Activated CD4-positive, CD25-positive, alpha-beta regulatory T cell (primary cell): ENCODE measurements around the gene FAM151A.

Source experiments
- DNase-seq, 4 experiments: peaks; one replicate each; lab custom pipeline; 2025; lab: John Stamatoyannopoulos, UW

The FAM151A gene

GRCh38 chr1:54579337-54579781, 44.0 kb downstream of the FAM151A start:
- DNase-seq: no peak

DNA sequence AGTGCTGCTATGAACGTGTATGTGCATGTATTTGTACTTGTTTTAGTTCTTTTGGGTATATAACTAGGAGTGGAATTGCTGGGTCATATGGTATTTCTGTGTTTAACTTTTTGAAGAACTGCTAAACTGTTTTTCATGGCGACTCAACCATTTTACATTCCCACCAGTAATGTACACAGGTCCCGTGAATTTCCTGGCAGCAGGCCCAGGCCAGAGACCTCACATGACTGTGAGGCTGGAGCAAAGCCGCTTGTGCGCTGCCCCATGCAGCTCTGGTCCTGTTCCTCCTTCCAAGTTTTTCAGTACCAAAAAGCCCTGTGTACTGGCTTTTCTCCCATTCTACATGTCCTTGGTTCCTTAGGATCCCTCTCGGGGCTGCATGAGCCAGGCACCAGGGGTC, 45.7 kb downstream of the FAM151A start:
- DNase-seq: no peak

GRCh38 chr1:54575605-54576290, 47.6 kb downstream of the FAM151A start:
- DNase-seq: no peak

DNA sequence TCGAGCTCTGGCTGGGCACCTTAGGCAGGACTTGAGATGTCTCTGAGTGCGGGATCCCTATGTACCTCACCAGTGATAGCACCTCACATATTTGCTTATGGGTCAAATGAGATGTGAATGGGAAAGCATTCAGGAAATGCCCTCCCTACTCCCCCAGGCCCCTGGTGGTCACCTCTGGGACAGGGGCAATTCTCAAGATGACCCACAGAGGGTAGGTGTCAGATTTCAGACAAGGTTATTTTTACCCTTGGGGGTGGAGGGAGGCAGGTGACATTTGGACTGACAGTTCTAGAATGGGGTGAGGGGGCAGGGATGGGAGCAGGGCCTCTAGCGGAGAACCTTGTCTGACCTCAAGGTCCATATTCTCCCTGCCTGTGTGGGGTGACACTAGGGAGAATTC, 48.2 kb downstream of the FAM151A start:
- no peak for DNase-seq

GRCh38 chr1:54574158-54574778, 49.1 kb downstream of the FAM151A start:
- DNase-seq: no peak

DNA sequence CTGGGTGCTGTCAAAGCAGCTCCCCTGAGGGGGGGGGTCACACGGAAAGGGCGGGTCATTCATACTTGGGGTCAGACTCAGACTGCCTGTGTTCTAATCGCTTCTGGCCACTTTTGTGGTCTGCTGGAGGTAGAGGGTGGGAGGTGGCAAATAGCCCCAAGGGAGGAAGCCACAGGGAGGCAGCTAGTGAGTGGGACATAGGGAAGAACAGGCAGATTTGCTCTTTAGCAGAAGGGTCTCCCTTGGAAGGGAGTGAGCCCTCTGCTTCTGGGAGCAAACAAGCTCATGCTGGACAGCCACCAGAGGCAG, 50.8 kb downstream of the FAM151A start:
- DNase-seq: no peak

- DNase-seq: no peak
Measured at GRCh38 chr1:54571803-54572541, 51.4 kb downstream of the FAM151A start.

GRCh38 chr1:54571326-54571725, 52.0 kb downstream of the FAM151A start:
- no peak for DNase-seq

DNA sequence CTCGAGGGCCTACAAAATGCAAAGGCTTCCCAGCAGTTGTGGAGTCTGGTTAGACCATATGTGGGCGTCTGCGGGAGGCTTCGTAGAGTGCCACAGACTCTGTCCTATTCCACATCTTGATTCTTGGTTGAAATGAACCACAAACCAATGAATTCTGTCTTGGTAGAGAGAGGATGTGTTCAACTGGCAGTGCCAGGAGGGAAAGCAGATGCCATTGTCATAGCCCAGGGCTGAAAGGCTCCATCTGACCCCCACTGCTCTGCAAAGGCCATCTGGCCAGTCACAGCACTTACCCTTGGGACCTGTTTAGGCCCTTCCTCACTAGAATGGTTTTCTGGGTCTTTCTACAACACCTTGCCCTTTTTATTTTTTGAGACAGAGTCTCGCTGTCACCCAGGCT, 53.2 kb downstream of the FAM151A start:
- no peak for DNase-seq

- DNase-seq: no peak
Measured at GRCh38 chr1:54569339-54569738, 54.0 kb downstream of the FAM151A start.

DNA sequence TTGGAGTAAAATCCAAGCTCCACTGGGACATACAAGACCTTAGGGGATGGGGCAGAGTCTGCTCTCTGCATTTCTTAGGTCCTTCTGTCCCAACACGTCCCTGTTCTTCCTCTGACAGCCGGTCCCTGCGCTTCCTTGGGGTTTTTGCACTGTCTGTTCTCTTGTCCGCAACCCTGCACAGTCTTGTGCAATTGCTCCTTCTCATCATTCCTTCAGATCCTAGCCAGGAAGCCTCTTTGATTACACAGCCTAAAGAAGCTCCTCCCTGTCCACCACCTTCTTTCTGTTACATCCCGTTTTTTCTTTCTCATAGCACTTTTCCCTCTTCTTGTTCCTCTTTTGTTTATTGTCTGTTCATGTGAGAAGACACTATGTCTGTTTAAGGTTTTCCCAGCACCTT, 55.4 kb downstream of the FAM151A start:
- no peak for DNase-seq

DNA sequence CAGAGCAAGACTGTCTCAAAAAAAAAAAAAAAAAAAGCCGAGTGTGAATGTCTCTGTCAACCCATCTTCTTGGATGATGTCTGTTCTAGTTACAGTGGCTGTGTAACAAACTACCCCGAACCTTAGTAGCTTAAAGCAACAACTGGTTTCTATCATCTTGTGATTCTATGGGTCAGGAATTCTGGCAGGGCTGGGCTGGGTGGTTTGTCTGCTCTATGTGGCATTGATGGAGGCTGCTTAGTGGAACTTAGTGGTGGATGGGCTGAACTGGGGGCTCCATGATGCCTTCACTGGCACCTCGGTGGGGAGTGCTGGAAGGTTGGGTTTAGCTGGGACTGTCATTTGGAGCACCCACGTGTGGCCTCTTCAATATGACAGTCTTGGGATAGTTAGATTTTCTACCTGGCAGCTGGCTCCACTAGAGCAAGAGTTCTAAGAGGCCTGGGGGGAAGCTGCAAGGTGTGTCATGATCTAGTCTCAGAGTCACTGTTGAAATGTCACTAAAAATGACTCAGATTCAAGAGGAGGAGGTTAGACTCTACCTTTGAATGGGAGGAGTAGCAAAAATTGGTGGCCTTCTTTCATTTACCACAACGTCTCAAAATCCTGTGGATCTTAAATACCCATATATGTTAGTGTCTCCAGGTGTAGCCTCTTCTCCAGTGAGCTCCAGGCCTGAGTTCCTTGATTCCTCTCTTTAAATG, 56.7 kb downstream of the FAM151A start:
- DNase-seq: no peak

GRCh38 chr1:54565113-54565501, 58.2 kb downstream of the FAM151A start:
- DNase-seq: no peak

GRCh38 chr1:54564312-54565112, 58.8 kb downstream of the FAM151A start:
- no peak for DNase-seq

DNA sequence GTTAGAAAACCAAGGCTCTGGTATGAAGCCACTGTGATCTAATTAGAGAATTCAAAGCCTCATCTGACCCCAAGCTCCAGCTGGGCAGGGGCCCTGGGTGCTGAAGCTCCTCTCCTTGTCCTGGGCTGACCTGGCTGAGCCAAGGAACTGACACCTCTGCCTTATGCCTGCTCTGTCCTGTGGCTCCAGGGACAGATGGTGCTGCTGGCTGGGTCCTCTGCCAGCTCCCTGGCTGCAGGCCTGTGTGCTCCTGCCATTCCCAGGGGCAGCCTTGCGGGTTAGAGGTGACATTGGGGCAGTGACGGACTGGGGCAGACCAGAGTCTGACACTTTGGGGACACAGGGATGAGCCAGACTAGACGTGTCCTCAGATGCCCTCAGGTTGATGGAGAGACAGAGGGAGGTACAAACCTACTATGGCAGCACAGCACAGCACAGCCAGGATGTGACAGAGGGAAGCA, 63.5 kb downstream of the FAM151A start:
- DNase-seq: no peak
